Skeletal muscle satellite cell (primary cell): ENCODE results near the gene RNASE1.
"Not testable (repeated sequence)": the region's sequence is repeated elsewhere in the genome, so short reads cannot be mapped to it uniquely, and the experiment has no call there.

Experiments
- H3K27me3 ChIP-seq: 2 replicates; pipeline ENCODE4 v1.7.0; 2013; ENCODE audit warnings: low read length; ENCODE audit not compliant: control insufficient read depth, insufficient read depth
- H3K36me3 ChIP-seq: 2 replicates; pipeline ENCODE4 v1.7.0; 2013; ENCODE audit warnings: mild to moderate bottlenecking, control low read depth, low read length; ENCODE audit not compliant: insufficient read depth
- H3K4me1 ChIP-seq: 2 replicates; pipeline ENCODE4 v1.7.0; 2013; ENCODE audit warnings: low read length; ENCODE audit not compliant: control insufficient read depth, insufficient read depth
- H3K4me2 ChIP-seq: 2 replicates; pipeline ENCODE4 v1.7.0; 2013; ENCODE audit warnings: mild to moderate bottlenecking, low read length
- H3K4me3 ChIP-seq: 2 replicates; pipeline ENCODE4 v1.7.0; 2013; ENCODE audit warnings: low read length
- H3K9ac ChIP-seq: 2 replicates; pipeline ENCODE4 v1.7.0; 2013; ENCODE audit warnings: mild to moderate bottlenecking, low read depth, low read length, moderate library complexity
- H3K9me3 ChIP-seq: replicated peaks from 2 replicates; pipeline ENCODE4 v1.7.0; 2013; ENCODE audit warnings: mild to moderate bottlenecking, control low read depth, low read length

The RNASE1 gene

GRCh38 chr14:20759465-20759864 lies 43.2 kb downstream of the RNASE1 start:
- H3K4me1 ChIP-seq, H3K9ac ChIP-seq, H3K36me3 ChIP-seq, H3K27me3 ChIP-seq, H3K9me3 ChIP-seq, H3K4me2 ChIP-seq, H3K4me3 ChIP-seq: not testable (repeated sequence)

- Histone ChIP-seq H3K4me3 (no peak overlapping the region), H3K4me1 (no peaks in the 10 kb centered on the region)
Measured at GRCh38 chr14:20757965-20758364, 44.7 kb downstream of the RNASE1 start.

GRCh38 chr14:20755037-20755436 lies 47.6 kb downstream of the RNASE1 start:
- Histone ChIP-seq H3K9me3 (no peaks in the 10 kb centered on the region), H3K4me1 (no peaks in the 10 kb centered on the region), H3K4me3 (no peak overlapping the region), H3K27me3 (no peaks in the 10 kb centered on the region), H3K4me2 (no peak overlapping the region), H3K9ac (no peak overlapping the region), H3K36me3 (no peaks in the 10 kb centered on the region)

More at GRCh38 chr14:20757965-20758364, 44.7 kb downstream of the RNASE1 start:
- Histone ChIP-seq H3K4me2 (no peak overlapping the region), H3K36me3 (no peaks in the 10 kb centered on the region), H3K27me3 (no peaks in the 10 kb centered on the region), H3K9me3 (no peaks in the 10 kb centered on the region), H3K9ac (no peak overlapping the region)

GRCh38 chr14:20754308-20754707 lies 48.3 kb downstream of the RNASE1 start:
- no peak overlapping the region for H3K9ac ChIP-seq
- H3K4me1 ChIP-seq, result no peaks in the 10 kb centered on the region
- H3K27me3 ChIP-seq, result no peaks in the 10 kb centered on the region
- H3K4me3 ChIP-seq, result no peak overlapping the region
- no peak overlapping the region for H3K4me2 ChIP-seq
- no peaks in the 10 kb centered on the region for H3K36me3 ChIP-seq
- H3K9me3 ChIP-seq, result no peaks in the 10 kb centered on the region

GRCh38 chr14:20751963-20752562 lies 50.6 kb downstream of the RNASE1 start:
- Histone ChIP-seq H3K27me3 (no peaks in the 10 kb centered on the region), H3K9ac (no peak overlapping the region), H3K4me1 (no peaks in the 10 kb centered on the region), H3K4me3 (no peak overlapping the region), H3K4me2 (no peak overlapping the region), H3K9me3 (no peaks in the 10 kb centered on the region), H3K36me3 (no peaks in the 10 kb centered on the region)
